IPS-11a (cell line): ENCODE data around the gene PHPT1.
"Not testable (repeated sequence)": the region's sequence is repeated elsewhere in the genome, so short reads cannot be mapped to it uniquely, and the experiment has no call there.

Experiments used
- H3K4me3 ChIP-seq: one replicate; pipeline ENCODE4 v1.5.1; 2013; ENCODE audit warnings: low read depth, low read length, control low read depth

PHPT1 gene

GRCh38 chr9:136849038-136849959 is at the start of gene PHPT1:
TSS of gene PHPT1 (plus strand) at chr9:136849409. CDS start at chr9:136849431, 22 bp downstream.
- H3K4me3 ChIP-seq, result peak within 1 kb of the TSS; percentile 73

GRCh38 chr9:136799854-136800657 is 49.2 kb upstream of the PHPT1 start:
- peak overlapping the region; percentile 30 for H3K4me3 ChIP-seq

GRCh38 chr9:136802321-136802720 is 46.9 kb upstream of the PHPT1 start:
- H3K4me3 ChIP-seq, result no peak overlapping the region

- H3K4me3 ChIP-seq, result not testable (repeated sequence)
Observed at GRCh38 chr9:136803009-136803550, 46.1 kb upstream of the PHPT1 start.

GRCh38 chr9:136803551-136804508 is 45.4 kb upstream of the PHPT1 start:
- no peak overlapping the region for H3K4me3 ChIP-seq

- H3K4me3 ChIP-seq, result no peak overlapping the region
Observed at GRCh38 chr9:136804509-136805206, 44.6 kb upstream of the PHPT1 start.

- no peak overlapping the region for H3K4me3 ChIP-seq
Observed at GRCh38 chr9:136805207-136805740, 43.9 kb upstream of the PHPT1 start.

GRCh38 chr9:136806067-136806466 is 43.1 kb upstream of the PHPT1 start:
- H3K4me3 ChIP-seq, result no peak overlapping the region

- peak overlapping the region; percentile 86 for H3K4me3 ChIP-seq
Observed at GRCh38 chr9:136806631-136807201, 42.5 kb upstream of the PHPT1 start.

GRCh38 chr9:136807281-136808074 is 41.7 kb upstream of the PHPT1 start, which contains the start of gene RABL6:
TSS of gene RABL6 (plus strand) at chr9:136807948. CDS start at chr9:136808197, 249 bp downstream.
- peak within 1 kb of the TSS; percentile 86 for H3K4me3 ChIP-seq

GRCh38 chr9:136808075-136808805 is 41.0 kb upstream of the PHPT1 start:
- peak overlapping the region; percentile 86 for H3K4me3 ChIP-seq

- peak overlapping the region; percentile 86 for H3K4me3 ChIP-seq
Observed at GRCh38 chr9:136808806-136809158, 40.4 kb upstream of the PHPT1 start.

- no peak overlapping the region for H3K4me3 ChIP-seq
Observed at GRCh38 chr9:136814725-136815421, 34.3 kb upstream of the PHPT1 start.

GRCh38 chr9:136815422-136815782 is 33.8 kb upstream of the PHPT1 start:
- H3K4me3 ChIP-seq, result no peak overlapping the region

GRCh38 chr9:136820971-136821825 is 28.0 kb upstream of the PHPT1 start:
- H3K4me3 ChIP-seq, result peak overlapping the region; percentile 47
